ENCODE results near the gene KMT2E.

DNA sequence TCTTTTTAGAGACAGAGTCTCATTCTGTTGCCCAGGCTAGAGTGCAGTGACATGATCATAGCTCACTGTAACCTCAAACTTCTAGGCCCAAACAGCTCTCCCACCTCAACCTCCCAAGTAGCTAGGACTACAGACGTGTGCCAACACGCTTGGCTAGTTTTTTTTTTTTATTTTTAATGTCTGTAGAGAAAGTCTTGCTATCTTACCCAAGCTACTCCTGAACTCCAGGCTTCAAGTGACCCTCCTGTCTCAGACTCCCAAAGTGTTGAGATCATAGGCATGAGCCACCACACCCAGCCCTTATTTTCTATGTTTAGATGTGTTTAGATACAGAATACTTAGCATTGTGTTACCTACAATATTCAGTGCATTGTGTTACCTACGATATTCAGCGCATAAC lies 46.4 kb downstream of the KMT2E start:
- no peak for TF ChIP-seq EZH2 (IDR thresholded peaks at IDR 0.05; ENCODE audit: borderline replicate concordance, low read depth, low read length, severe bottlenecking)
- TF ChIP-seq, protein P1, sequence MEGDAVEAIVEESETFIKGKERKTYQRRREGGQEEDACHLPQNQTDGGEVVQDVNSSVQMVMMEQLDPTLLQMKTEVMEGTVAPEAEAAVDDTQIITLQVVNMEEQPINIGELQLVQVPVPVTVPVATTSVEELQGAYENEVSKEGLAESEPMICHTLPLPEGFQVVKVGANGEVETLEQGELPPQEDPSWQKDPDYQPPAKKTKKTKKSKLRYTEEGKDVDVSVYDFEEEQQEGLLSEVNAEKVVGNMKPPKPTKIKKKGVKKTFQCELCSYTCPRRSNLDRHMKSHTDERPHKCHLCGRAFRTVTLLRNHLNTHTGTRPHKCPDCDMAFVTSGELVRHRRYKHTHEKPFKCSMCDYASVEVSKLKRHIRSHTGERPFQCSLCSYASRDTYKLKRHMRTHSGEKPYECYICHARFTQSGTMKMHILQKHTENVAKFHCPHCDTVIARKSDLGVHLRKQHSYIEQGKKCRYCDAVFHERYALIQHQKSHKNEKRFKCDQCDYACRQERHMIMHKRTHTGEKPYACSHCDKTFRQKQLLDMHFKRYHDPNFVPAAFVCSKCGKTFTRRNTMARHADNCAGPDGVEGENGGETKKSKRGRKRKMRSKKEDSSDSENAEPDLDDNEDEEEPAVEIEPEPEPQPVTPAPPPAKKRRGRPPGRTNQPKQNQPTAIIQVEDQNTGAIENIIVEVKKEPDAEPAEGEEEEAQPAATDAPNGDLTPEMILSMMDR (IDR thresholded peaks at IDR 0.05; ENCODE audit: borderline replicate concordance, extremely low read depth, low read length, poor library complexity, severe bottlenecking), result no peak
